Prostate gland (tissue), 2 donors: ENCODE measurements around the gene MARS1.

Source experiments
- POLR2A ChIP-seq: fragments of 450-650 bp; IDR thresholded peaks from one replicate; pipeline ENCODE4 v1.6.1; 2016; ENCODE audit warnings: antibody characterized with exemption, mild to moderate bottlenecking
- POLR2AphosphoS5 ChIP-seq: sonication (generic); formaldehyde crosslinking; IDR thresholded peaks from one replicate; pipeline ENCODE4 v1.6.1; 2017; ENCODE audit warnings: antibody characterized with exemption
- TF ChIP-seq, protein P1 (sequence below), 4 experiments: fragments of 200-600 bp in 2 of 4; fragments of 450-650 bp in 2 of 4; sonication (generic) in 2 of 4; IDR thresholded peaks; 1 replicate in 3 of 4; 2 replicates in 1 of 4; pipeline ENCODE4 v1.5.1; 2016 to 2019; ENCODE audit warnings: antibody characterized with exemption in 4 of 4, mild to moderate bottlenecking in 2 of 4, moderate library complexity in 2 of 4

DNA sequence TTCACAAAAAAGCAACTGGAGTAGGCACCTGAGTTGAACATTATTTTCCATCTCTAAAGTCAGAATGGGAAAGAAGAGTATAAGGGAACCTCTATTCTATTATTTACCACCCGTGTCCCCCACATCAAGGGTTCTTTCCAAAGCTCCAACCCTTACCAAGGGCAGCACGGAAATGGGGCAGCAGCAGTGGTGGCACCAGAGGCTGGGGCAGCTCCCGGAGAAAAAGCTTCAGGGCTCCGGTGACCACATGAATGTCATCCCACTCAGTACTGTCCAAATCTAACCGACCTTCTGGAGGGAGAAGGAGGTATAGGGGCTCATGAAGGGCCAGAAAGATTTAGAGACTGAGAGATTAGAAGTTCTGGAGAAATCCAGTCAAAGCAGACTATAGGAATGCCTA lies 14.0 kb upstream of the MARS1 start:
- TF ChIP-seq, protein P1, sequence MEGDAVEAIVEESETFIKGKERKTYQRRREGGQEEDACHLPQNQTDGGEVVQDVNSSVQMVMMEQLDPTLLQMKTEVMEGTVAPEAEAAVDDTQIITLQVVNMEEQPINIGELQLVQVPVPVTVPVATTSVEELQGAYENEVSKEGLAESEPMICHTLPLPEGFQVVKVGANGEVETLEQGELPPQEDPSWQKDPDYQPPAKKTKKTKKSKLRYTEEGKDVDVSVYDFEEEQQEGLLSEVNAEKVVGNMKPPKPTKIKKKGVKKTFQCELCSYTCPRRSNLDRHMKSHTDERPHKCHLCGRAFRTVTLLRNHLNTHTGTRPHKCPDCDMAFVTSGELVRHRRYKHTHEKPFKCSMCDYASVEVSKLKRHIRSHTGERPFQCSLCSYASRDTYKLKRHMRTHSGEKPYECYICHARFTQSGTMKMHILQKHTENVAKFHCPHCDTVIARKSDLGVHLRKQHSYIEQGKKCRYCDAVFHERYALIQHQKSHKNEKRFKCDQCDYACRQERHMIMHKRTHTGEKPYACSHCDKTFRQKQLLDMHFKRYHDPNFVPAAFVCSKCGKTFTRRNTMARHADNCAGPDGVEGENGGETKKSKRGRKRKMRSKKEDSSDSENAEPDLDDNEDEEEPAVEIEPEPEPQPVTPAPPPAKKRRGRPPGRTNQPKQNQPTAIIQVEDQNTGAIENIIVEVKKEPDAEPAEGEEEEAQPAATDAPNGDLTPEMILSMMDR (IDR thresholded peaks at IDR 0.05): no peak
- no peak for TF ChIP-seq POLR2A
- TF ChIP-seq POLR2AphosphoS5: no peak
